Panc1 (cell line): Measurements from ENCODE around the gene PLCB1. TPM values are rescaled to one million over a fixed set of nuclear protein-coding genes. Genes with fewer than 3 reads are reported as not detected.

Experiments
- ATAC-seq: fragments of 200-7000 bp; cut with Tn5 transposase; 2 replicates; pipeline ENCODE4 v1.9.1; 2020; ENCODE audit warnings: mild to moderate bottlenecking, moderate library complexity
- BruUV-seq: library from RNA; stranded (reverse); fragments of 400-500 nt; replicated peaks from 2 replicates; lab custom pipeline; 2021; lab: Mats Ljungman, UMichigan
- CTCF ChIA-PET: fragments of 300-600 bp; sonication (Branson Sonifier 250); formaldehyde crosslinking; loops from one replicate; lab custom pipeline; 2022; ENCODE audit warnings: antibody characterized with exemption; lab: Charles Lee
- POLR2A ChIA-PET: fragments of 300-600 bp; sonication (Branson Sonifier 250); formaldehyde crosslinking; loops from one replicate; lab custom pipeline; 2022; ENCODE audit warnings: antibody characterized with exemption; lab: Charles Lee
- DNase-seq: peaks from one replicate; pipeline ENCODE4 v3.0.0-alpha.2; 2010; ENCODE audit warnings: low read depth, low spot score
- H3K27ac ChIP-seq: 2 replicates; pipeline ENCODE4 v1.5.1; 2011; ENCODE audit warnings: mild to moderate bottlenecking, low read length, inconsistent platforms
- H3K27me3 ChIP-seq: fragments of 200-500 bp; sonication (Bioruptor generic); 2 replicates; pipeline ENCODE4 v1.6.0; 2014; ENCODE audit warnings: low read length, inconsistent platforms; ENCODE audit not compliant: control insufficient read depth, insufficient read depth
- H3K36me3 ChIP-seq: fragments of 200-500 bp; sonication (Bioruptor generic); 2 replicates; pipeline ENCODE4 v1.5.1; 2014; ENCODE audit warnings: inconsistent platforms, mild to moderate bottlenecking, low read length, moderate library complexity; ENCODE audit not compliant: control insufficient read depth, insufficient read depth
- H3K4me1 ChIP-seq: 2 replicates; pipeline ENCODE4 v1.5.1; 2011; ENCODE audit warnings: inconsistent platforms, mild to moderate bottlenecking, low read length, moderate library complexity; ENCODE audit not compliant: control insufficient read depth, insufficient read depth
- H3K4me3 ChIP-seq, 2 experiments: 2 replicates each; pipeline ENCODE4 v1.5.1; 2011 to 2012; ENCODE audit warnings: low read depth in 2 of 2, low read length in 2 of 2, mild to moderate bottlenecking in 2 of 2, inconsistent platforms in 1 of 2, moderate library complexity in 1 of 2
- H3K9me3 ChIP-seq: fragments of 200-500 bp; sonication (Bioruptor generic); 2 replicates; pipeline ENCODE4 v1.5.1; 2014; ENCODE audit warnings: low read depth, mild to moderate bottlenecking, inconsistent platforms, low read length, moderate library complexity; ENCODE audit not compliant: control insufficient read depth, insufficient read depth
- POLR2AphosphoS5 ChIP-seq: IDR thresholded peaks from 2 replicates; pipeline ENCODE4 v1.6.1; 2012; ENCODE audit warnings: mild to moderate bottlenecking, low read depth, low read length, moderate library complexity
- SIN3A ChIP-seq: IDR thresholded peaks from 2 replicates; pipeline ENCODE4 v1.6.1; 2012; ENCODE audit warnings: low read depth, mild to moderate bottlenecking, low read length, moderate library complexity, borderline replicate concordance; ENCODE audit not compliant: insufficient read depth
- TCF7L2 ChIP-seq: IDR thresholded peaks from 2 replicates; pipeline ENCODE4 v1.6.1; 2011; ENCODE audit warnings: mild to moderate bottlenecking, low read depth, low read length, inconsistent platforms
- in situ Hi-C: cut with HindIII; loops from 2 replicates; pipeline ENCODE4 v1.10.0; 2016; ENCODE audit warnings: low sequenced_read_pairs, low pct_unique_long_range_greater_than_20kb
- intact Hi-C: fragments of 100-400 bp; cut with micrococcal nuclease; formaldehyde crosslinking; loops from one replicate; pipeline ENCODE4 v1.10.0; 2022; ENCODE audit not compliant: unreplicated experiment
- total RNA-seq: library from RNA; stranded (reverse); gene quantifications from one replicate; pipeline ENCODE4 v1.2.1, GENCODE V29; 2021; ENCODE audit not compliant: unreplicated experiment
- TF ChIP-seq, protein P1 (sequence below), 2 experiments: IDR thresholded peaks; 2 replicates each; pipeline ENCODE4 v1.6.1; 2011 to 2012; ENCODE audit warnings: low read depth in 2 of 2, control low read depth in 1 of 2, low read length in 1 of 2, mild to moderate bottlenecking in 1 of 2, moderate library complexity in 1 of 2; ENCODE audit not compliant: insufficient read depth in 1 of 2
- TF ChIP-seq, protein P2 (sequence below): fragments of 450-650 bp; IDR thresholded peaks from 2 replicates; pipeline ENCODE4 v1.5.1; 2017; ENCODE audit warnings: mild to moderate bottlenecking

PLCB1 gene
- total RNA-seq, 1 experiment from 2014 or later = 0.59 TPM

DNA sequence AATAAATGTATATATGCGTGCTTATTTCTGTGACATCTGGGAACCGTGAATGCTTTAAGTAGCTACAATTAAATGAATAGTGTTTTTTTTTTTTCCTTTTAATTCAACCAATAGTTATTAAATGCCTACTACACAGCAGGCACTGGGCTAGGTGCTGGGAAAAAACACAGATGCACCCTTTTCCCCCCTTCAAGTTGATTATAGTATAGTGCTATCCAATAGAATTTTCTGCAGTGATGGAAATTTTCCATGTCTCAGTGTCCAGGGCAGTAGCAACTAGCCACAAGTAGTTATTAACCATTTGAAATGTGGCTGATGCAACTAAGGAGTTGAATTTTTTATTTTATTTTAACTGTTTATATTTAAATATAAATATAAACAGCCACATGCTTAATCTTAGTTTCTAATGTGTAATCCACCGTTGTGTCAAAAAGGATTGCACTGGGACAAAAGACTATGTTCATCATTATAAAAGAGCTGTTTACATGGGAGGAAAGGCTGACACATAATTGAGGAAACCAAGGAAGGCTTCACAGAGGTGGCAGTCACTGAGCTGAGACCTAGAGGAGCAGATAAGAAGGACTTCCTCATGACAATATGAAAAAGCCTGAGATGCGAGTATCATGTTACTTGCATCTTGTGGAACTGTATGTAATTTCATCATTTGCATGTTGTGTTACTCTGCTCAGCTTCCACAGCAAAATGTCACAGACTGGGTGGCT is 675.6 kb downstream of the PLCB1 start:
- H3K4me1 ChIP-seq = no peaks in the 10 kb centered on the region
- no TSS peak for BruUV-seq
- in situ Hi-C loops = no loop called here
- no peak overlapping the region for H3K4me3 ChIP-seq
- no peaks in the 10 kb centered on the region for H3K36me3 ChIP-seq
- POLR2A ChIA-PET = interaction anchor here (0.6 kb wide), 1 partner anchor 321 kb away, joined by 5 read pairs; no protein-coding TSS in a partner anchor
- no peaks in the 10 kb centered on the region for H3K9me3 ChIP-seq
- no peak overlapping the region for H3K27ac ChIP-seq
- H3K27me3 ChIP-seq = no peaks in the 10 kb centered on the region
- no peak for ATAC-seq
- DNase-seq = no peak
- intact Hi-C loops = no loop called here
- CTCF ChIA-PET = no interaction called here
- TF ChIP-seq POLR2AphosphoS5 (no peak), TCF7L2 (no peak), SIN3A (no peak)
- TF ChIP-seq, protein P1, sequence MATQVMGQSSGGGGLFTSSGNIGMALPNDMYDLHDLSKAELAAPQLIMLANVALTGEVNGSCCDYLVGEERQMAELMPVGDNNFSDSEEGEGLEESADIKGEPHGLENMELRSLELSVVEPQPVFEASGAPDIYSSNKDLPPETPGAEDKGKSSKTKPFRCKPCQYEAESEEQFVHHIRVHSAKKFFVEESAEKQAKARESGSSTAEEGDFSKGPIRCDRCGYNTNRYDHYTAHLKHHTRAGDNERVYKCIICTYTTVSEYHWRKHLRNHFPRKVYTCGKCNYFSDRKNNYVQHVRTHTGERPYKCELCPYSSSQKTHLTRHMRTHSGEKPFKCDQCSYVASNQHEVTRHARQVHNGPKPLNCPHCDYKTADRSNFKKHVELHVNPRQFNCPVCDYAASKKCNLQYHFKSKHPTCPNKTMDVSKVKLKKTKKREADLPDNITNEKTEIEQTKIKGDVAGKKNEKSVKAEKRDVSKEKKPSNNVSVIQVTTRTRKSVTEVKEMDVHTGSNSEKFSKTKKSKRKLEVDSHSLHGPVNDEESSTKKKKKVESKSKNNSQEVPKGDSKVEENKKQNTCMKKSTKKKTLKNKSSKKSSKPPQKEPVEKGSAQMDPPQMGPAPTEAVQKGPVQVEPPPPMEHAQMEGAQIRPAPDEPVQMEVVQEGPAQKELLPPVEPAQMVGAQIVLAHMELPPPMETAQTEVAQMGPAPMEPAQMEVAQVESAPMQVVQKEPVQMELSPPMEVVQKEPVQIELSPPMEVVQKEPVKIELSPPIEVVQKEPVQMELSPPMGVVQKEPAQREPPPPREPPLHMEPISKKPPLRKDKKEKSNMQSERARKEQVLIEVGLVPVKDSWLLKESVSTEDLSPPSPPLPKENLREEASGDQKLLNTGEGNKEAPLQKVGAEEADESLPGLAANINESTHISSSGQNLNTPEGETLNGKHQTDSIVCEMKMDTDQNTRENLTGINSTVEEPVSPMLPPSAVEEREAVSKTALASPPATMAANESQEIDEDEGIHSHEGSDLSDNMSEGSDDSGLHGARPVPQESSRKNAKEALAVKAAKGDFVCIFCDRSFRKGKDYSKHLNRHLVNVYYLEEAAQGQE (IDR thresholded peaks at IDR 0.05; ENCODE audit: insufficient read depth in 1 of 2, low read depth in 2 of 2, low read length in 1 of 2) = no peak
- TF ChIP-seq, protein P2, sequence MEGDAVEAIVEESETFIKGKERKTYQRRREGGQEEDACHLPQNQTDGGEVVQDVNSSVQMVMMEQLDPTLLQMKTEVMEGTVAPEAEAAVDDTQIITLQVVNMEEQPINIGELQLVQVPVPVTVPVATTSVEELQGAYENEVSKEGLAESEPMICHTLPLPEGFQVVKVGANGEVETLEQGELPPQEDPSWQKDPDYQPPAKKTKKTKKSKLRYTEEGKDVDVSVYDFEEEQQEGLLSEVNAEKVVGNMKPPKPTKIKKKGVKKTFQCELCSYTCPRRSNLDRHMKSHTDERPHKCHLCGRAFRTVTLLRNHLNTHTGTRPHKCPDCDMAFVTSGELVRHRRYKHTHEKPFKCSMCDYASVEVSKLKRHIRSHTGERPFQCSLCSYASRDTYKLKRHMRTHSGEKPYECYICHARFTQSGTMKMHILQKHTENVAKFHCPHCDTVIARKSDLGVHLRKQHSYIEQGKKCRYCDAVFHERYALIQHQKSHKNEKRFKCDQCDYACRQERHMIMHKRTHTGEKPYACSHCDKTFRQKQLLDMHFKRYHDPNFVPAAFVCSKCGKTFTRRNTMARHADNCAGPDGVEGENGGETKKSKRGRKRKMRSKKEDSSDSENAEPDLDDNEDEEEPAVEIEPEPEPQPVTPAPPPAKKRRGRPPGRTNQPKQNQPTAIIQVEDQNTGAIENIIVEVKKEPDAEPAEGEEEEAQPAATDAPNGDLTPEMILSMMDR = no peak

DNA sequence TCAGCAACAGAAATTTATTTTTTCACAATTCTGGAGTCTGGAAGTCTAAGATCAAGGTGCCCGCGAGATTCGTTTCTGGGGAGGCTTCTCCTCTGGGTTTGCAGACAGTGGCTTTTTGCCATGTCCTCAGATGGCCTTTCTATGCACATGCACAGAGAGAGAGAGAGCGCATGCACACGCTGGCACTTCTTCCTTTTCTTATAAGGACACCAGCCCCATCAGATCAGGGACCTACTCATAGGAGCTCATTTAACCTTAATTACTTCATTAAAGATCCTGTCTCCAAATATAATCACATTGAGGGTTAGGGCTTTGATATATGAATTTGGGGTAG is 676.1 kb downstream of the PLCB1 start:
- intact Hi-C loops (no loop called here), in situ Hi-C loops (no loop called here)
- Histone ChIP-seq H3K4me3 (no peak overlapping the region), H3K27me3 (no peaks in the 10 kb centered on the region), H3K36me3 (no peaks in the 10 kb centered on the region), H3K27ac (no peak overlapping the region), H3K4me1 (no peaks in the 10 kb centered on the region), H3K9me3 (no peaks in the 10 kb centered on the region)
- ATAC-seq (no peak), DNase-seq (no peak)
- POLR2A ChIA-PET = no interaction called here
- CTCF ChIA-PET = no interaction called here
- BruUV-seq = no TSS peak
- TF ChIP-seq TCF7L2 = no peak
- no peak for TF ChIP-seq SIN3A
- TF ChIP-seq, protein P1 (IDR thresholded peaks at IDR 0.05; ENCODE audit: insufficient read depth in 1 of 2, low read depth in 2 of 2, low read length in 1 of 2) = no peak
- no peak for TF ChIP-seq POLR2AphosphoS5
- TF ChIP-seq, protein P2 = no peak
